ENCODE results near the gene GPS2. TPM values are rescaled to one million over a fixed set of nuclear protein-coding genes. Genes with fewer than 3 reads are reported as not detected.

The GPS2 gene
- total and polyA plus RNA-seq, 10 of the 15 experiments (the other 5 are each of a cell fraction or from before 2014, with no cell fraction given): 10.2 to 96.4 (median 42.5) TPM

DNA sequence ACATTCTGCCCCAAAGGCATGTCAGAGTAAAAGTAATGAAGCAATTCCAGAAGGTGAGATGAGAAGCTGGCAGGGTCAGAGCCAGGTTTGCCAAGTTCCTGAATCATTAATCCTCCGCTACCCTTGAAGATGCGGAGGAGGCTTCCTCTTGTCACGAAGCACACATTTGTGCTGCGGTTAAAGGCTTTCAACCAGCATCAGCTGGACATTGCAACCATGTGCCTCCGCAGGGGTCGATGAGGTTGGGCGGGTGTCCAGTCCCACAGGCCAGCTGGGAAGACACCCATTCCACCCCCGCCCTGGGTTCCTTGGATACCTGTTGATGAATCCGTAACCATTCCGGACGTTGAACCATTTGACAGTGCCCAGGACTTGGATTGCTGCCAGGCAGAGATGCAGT lies 22.0 kb downstream of the GPS2 start:
- peaks cover 3% of the 10 kb centered on the region for H3K4me1 ChIP-seq (ENCODE audit: control insufficient read depth, insufficient read depth, low read length)
- DNase-seq (ENCODE audit: low read depth, low spot score) (no peak), FAIRE-seq (no peak), ATAC-seq (no peak)
- no peak overlapping the region for H2AFZ ChIP-seq (ENCODE audit: control insufficient read depth, low read depth, low read length)
- ChIA-PET SMC1A (ENCODE audit: uncharacterized antibody, unreplicated experiment) (interaction anchor here (0.9 kb wide), 1 partner anchor 72 kb away, joined by 3 read pairs; no protein-coding TSS in a partner anchor), POLR2A (no interaction called here), CTCF (interaction anchor here (2.3 to 2.6 kb wide), 2 partner anchors 72 to 247 kb away, joined by 6 to 8 read pairs; no protein-coding TSS in a partner anchor), RAD21 (ENCODE audit: unreplicated experiment) (interaction anchor here (1.0 kb wide), 1 partner anchor 72 kb away, joined by 4 read pairs; no protein-coding TSS in a partner anchor)
- H3K27me3 ChIP-seq (replicated peaks in 1 of 2; ENCODE audit: control insufficient read depth in 2 of 2, insufficient read depth in 2 of 2, low read length in 1 of 2): peaks cover 3 to 5% of the 10 kb centered on the region in 2 experiments
- in situ Hi-C loops (cut with MboI): no loop called here
- H3K4me3 ChIP-seq: no peak overlapping the region
- H3K9me3 ChIP-seq (replicated peaks; ENCODE audit: control insufficient read depth, insufficient read depth, low read length): no peaks in the 10 kb centered on the region
- no peak overlapping the region for H3K4me2 ChIP-seq (ENCODE audit: control insufficient read depth, insufficient read depth)
- no TSS peak for BruUV-seq (replicated peaks)
- no peak overlapping the region for H3K27ac ChIP-seq (ENCODE audit: control insufficient read depth, insufficient read depth)
- H3K9ac ChIP-seq (ENCODE audit: control insufficient read depth, insufficient read depth, low read length): no peak overlapping the region
- intact Hi-C loops (cut with micrococcal nuclease; ENCODE audit: unreplicated experiment): no loop called here
- H4K20me1 ChIP-seq (ENCODE audit: control insufficient read depth, insufficient read depth): no peaks in the 10 kb centered on the region
- H3K36me3 ChIP-seq (ENCODE audit: control insufficient read depth in 2 of 2, insufficient read depth in 2 of 2, low read length in 1 of 2): no peaks in the 10 kb centered on the region
- 76% methylated on average over 11 of the region's 11 CpGs for WGBS (ENCODE audit: insufficient coverage, insufficient replicate concordance, low lambda C conversion rate, missing lambda C conversion rate)
- H3K79me2 ChIP-seq (ENCODE audit: control insufficient read depth, insufficient read depth, low read length): no peaks in the 10 kb centered on the region
- TF ChIP-seq ZNF592 (IDR thresholded peaks at IDR 0.05) (no peak), ZZZ3 (IDR thresholded peaks at IDR 0.05; ENCODE audit: control insufficient read depth, insufficient read length, low read depth) (no peak), SMC3 (IDR thresholded peaks at IDR 0.05; ENCODE audit: borderline replicate concordance, low read length) (no peak), STAT1 (conservative IDR thresholded peaks at IDR 0.05) (no peak), MYC (IDR thresholded peaks at IDR 0.05; ENCODE audit: insufficient read depth, insufficient read length, insufficient replicate concordance, low read length, severe bottlenecking) (no peak), MEF2A (IDR thresholded peaks at IDR 0.05; ENCODE audit: insufficient read depth, low read depth, low read length) (no peak), NFIC (IDR thresholded peaks at IDR 0.05; ENCODE audit: low read depth, low read length) (no peak), USF2 (IDR thresholded peaks at IDR 0.05; ENCODE audit: borderline replicate concordance, low read depth, low read length) (no peak), YBX1 (IDR thresholded peaks at IDR 0.05) (no peak), REST (IDR thresholded peaks at IDR 0.05; ENCODE audit: low read depth, low read length) (no peak)
- TF ChIP-seq, protein P1, sequence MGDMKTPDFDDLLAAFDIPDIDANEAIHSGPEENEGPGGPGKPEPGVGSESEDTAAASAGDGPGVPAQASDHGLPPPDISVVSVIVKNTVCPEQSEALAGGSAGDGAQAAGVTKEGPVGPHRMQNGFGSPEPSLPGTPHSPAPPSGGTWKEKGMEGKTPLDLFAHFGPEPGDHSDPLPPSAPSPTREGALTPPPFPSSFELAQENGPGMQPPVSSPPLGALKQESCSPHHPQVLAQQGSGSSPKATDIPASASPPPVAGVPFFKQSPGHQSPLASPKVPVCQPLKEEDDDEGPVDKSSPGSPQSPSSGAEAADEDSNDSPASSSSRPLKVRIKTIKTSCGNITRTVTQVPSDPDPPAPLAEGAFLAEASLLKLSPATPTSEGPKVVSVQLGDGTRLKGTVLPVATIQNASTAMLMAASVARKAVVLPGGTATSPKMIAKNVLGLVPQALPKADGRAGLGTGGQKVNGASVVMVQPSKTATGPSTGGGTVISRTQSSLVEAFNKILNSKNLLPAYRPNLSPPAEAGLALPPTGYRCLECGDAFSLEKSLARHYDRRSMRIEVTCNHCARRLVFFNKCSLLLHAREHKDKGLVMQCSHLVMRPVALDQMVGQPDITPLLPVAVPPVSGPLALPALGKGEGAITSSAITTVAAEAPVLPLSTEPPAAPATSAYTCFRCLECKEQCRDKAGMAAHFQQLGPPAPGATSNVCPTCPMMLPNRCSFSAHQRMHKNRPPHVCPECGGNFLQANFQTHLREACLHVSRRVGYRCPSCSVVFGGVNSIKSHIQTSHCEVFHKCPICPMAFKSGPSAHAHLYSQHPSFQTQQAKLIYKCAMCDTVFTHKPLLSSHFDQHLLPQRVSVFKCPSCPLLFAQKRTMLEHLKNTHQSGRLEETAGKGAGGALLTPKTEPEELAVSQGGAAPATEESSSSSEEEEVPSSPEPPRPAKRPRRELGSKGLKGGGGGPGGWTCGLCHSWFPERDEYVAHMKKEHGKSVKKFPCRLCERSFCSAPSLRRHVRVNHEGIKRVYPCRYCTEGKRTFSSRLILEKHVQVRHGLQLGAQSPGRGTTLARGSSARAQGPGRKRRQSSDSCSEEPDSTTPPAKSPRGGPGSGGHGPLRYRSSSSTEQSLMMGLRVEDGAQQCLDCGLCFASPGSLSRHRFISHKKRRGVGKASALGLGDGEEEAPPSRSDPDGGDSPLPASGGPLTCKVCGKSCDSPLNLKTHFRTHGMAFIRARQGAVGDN (IDR thresholded peaks at IDR 0.05): no peak

All from GM12878 (cell line).